ENCODE data around the gene SLC22A17.

Gene SLC22A17

GRCh38 chr14:23323838-23324454 is 28.7 kb downstream of the SLC22A17 start:
- Histone ChIP-seq H3K9ac (peak overlapping the region in 8 of 11 experiments; percentile 34 to 99 (median 99); a peak in 14 of 22 replicates), H3K9me3 (replicated peaks in 1 of 11) (peaks cover 0 to 6% (median 0%) of the 10 kb centered on the region in 11 experiments; a peak in 2 of 22 replicates), H3K27ac (0 out of 22 replicates have a peak overlapping the region, but pooled peaks of 1 of the 11 experiments have one; percentile 11), H3K4me2 (peak overlapping the region; percentile 83 to 99 (median 96); a peak in 21 of 22 replicates), H4K20me1 (peaks cover 27 to 55% (median 47%) of the 10 kb centered on the region in 11 experiments; a peak in 20 of 22 replicates), H3K4me3 (peak overlapping the region in 6 of 10 experiments; percentile 35 to 94 (median 88); a peak in 8 of 20 replicates), H3K4me1 (peaks cover 29 to 42% (median 33%) of the 10 kb centered on the region in 10 experiments), H3K36me3 (peaks cover 44 to 58% (median 53%) of the 10 kb centered on the region in 11 experiments), H3K27me3 (no peaks in the 10 kb centered on the region)
- no peak for TF ChIP-seq Cebpa-rat (IDR thresholded peaks at IDR 0.05)

DNA sequence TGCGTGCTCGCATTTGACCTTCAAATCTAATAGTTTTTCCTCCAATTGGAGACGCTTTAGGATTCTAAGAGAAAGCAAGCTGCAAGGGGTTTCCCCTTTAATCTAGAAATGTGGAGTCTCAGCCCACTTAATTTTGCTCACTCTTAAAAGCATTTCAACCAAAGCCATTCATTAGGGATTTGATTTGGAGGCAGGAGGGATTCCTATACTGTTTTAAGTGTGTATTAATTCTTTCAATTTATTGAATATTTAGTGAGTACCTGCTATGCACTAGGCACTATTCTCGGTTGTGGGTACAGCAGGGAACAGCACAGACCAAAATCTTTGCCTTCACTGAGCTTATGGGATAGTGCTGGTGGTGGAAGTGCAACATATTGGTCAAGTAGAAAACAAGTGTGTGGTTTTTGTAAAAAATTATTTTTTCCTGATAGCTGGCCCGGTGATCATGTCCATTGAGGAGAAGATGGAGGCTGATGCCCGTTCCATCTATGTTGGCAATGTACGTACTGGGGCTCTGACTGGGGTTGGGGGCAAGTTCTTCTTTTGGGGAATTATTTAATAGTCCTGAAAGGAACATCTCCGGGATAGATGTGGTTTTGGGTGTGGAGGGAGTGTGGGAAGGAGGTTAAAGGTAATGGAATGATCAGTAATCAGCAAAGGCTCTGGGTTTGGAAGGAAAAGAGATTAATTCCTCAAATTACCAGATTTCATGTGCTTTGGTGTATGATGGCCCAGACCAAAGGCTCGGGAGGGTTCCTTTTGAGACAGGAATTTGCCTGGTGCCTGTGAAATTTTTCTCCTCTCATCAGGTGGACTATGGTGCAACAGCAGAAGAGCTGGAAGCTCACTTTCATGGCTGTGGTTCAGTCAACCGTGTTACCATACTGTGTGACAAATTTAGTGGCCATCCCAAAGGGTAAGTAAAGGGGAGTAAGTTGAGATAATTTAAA is 29.8 kb downstream of the SLC22A17 start:
- no peak for TF ChIP-seq Cebpa-rat (IDR thresholded peaks at IDR 0.05)
- peak overlapping the region; percentile 79 to 99 (median 97) for H3K27ac ChIP-seq
- peaks cover 29 to 41% (median 32%) of the 10 kb centered on the region in 10 experiments for H3K4me1 ChIP-seq
- H3K27me3 ChIP-seq, result no peaks in the 10 kb centered on the region
- peaks cover 0 to 6% (median 0%) of the 10 kb centered on the region in 11 experiments; a peak in 2 of 22 replicates for H3K9me3 ChIP-seq (replicated peaks in 1 of 11)
- H4K20me1 ChIP-seq, result peaks cover 27 to 55% (median 47%) of the 10 kb centered on the region in 11 experiments; a peak in 20 of 22 replicates
- peak overlapping the region; percentile 70 to 94 (median 91) for H3K4me3 ChIP-seq
- H3K4me2 ChIP-seq, result peak overlapping the region; percentile 83 to 99 (median 96)
- peak overlapping the region; percentile 95 to 99 (median 98) for H3K9ac ChIP-seq
- peaks cover 45 to 60% (median 53%) of the 10 kb centered on the region in 11 experiments for H3K36me3 ChIP-seq

DNA sequence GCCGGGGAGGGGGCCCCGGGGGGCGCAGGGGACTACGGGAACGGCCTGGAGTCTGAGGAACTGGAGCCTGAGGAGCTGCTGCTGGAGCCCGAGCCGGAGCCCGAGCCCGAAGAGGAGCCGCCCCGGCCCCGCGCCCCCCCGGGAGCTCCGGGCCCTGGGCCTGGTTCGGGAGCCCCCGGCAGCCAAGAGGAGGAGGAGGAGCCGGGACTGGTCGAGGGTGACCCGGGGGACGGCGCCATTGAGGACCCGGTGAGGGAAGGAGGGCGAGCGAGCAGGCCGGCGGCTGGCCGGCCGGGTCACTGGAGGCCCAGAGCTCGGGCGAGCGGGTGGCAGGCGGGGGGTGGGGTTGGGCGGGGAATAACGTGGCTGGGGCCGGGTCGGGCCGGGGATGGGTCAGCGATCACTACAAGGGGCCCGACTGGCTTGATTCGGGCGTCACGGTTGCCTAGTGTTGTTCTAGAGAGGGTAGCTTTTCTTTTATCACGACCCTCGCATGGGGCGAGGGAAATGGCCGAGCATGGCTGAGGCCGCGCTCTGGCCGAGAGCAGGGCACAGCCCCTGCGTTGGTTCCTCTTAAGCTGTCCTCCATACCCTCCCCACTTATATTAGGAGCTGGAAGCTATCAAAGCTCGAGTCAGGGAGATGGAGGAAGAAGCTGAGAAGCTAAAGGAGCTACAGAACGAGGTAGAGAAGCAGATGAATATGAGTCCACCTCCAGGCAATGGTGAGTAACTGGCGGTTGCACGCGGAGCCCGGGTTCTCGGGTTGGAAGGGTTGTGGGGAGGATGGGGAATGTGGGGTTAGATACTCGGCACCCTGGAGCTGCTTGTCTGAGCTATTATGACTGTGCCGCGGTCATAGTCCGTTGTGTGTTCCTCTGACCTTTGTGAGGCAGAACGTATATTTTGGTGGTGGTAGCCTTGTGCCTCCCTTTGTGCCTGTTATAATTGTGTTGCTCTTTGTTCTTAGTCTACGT is 30.8 kb downstream of the SLC22A17 start:
- Histone ChIP-seq H3K36me3 (peaks cover 47 to 69% (median 55%) of the 10 kb centered on the region in 11 experiments), H3K4me1 (peaks cover 29 to 34% (median 32%) of the 10 kb centered on the region in 10 experiments), H3K27me3 (no peaks in the 10 kb centered on the region), H3K9ac (peak overlapping the region; percentile 95 to 99 (median 98)), H3K4me3 (peak overlapping the region; percentile 70 to 94 (median 91)), H3K4me2 (peak overlapping the region; percentile 83 to 99 (median 96)), H3K27ac (peak overlapping the region; percentile 79 to 99 (median 97)), H3K9me3 (replicated peaks in 1 of 11) (peaks cover 0 to 6% (median 0%) of the 10 kb centered on the region in 11 experiments; a peak in 2 of 22 replicates), H4K20me1 (peaks cover 27 to 48% (median 43%) of the 10 kb centered on the region in 11 experiments; a peak in 20 of 22 replicates)
- TF ChIP-seq Cebpa-rat (IDR thresholded peaks at IDR 0.05), result no peak

GRCh38 chr14:23320584-23321571 is 31.8 kb downstream of the SLC22A17 start, which contains the start of gene PABPN1:
PABPN1 (plus strand) TSS chr14:23321457; CDS start chr14:23321470, 13 bp downstream.
- Histone ChIP-seq H3K4me1 (peaks cover 29 to 34% (median 32%) of the 10 kb centered on the region in 10 experiments), H3K36me3 (peaks cover 37 to 68% (median 53%) of the 10 kb centered on the region in 11 experiments), H3K9ac (peak within 1 kb of the TSS; percentile 95 to 99 (median 98)), H3K9me3 (replicated peaks in 1 of 11) (peaks cover 0 to 6% (median 0%) of the 10 kb centered on the region in 11 experiments; a peak in 2 of 22 replicates), H3K27ac (peak within 1 kb of the TSS; percentile 79 to 99 (median 97)), H3K27me3 (no peaks in the 10 kb centered on the region), H3K4me2 (peak within 1 kb of the TSS; percentile 83 to 99 (median 96)), H3K4me3 (peak within 1 kb of the TSS; percentile 70 to 94 (median 91)), H4K20me1 (peaks cover 27 to 40% (median 34%) of the 10 kb centered on the region in 11 experiments; a peak in 19 of 22 replicates)
- no peak for TF ChIP-seq Cebpa-rat (IDR thresholded peaks at IDR 0.05)

DNA sequence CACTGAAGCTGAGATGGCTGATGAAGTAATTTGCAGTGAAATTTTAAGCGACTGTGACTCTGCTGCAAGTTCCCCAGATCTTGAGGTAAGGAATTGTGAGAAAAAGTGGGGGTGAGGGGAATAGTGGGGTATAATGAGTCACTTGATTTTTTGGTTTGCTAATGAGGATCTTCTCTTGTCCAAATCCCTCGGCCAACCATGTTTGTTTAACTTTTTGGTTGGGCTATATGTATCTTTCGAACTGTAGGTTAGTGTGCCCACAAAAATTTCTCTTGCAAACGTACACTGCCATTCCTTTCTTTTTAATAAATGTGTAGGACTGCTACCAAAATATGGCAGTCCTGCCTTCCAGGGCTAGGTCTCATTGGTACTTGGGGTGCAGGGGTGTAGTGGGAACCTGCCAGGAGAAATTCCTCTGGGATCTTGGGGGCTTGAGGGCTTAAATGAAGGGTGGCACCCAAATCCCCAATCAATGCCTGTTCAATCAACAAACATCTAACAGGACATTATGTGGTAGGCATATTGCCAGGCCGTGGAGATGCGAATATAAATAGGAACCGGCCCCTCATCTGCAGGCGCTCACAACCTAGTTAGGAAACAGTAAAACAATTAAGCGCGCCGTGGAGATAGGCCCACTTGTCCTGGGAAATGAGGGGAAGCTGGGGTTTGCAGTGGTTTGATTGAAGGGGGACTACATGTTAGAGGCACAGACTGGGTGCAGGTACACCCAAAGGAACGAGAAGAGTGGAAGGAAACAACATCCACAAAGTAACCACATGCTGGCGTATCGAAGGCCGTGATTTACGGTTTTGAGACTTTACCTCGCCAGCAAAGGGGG is 32.7 kb downstream of the SLC22A17 start:
- H3K4me2 ChIP-seq, result peak overlapping the region; percentile 54 to 95 (median 75)
- TF ChIP-seq Cebpa-rat (IDR thresholded peaks at IDR 0.05), result no peak
- H3K4me1 ChIP-seq, result peaks cover 29 to 33% (median 32%) of the 10 kb centered on the region in 10 experiments
- H3K36me3 ChIP-seq, result peaks cover 28 to 67% (median 44%) of the 10 kb centered on the region in 11 experiments
- H3K9me3 ChIP-seq (replicated peaks in 1 of 11), result peaks cover 0 to 6% (median 0%) of the 10 kb centered on the region in 11 experiments; a peak in 2 of 22 replicates
- H3K27me3 ChIP-seq, result no peaks in the 10 kb centered on the region
- H3K4me3 ChIP-seq, result peak overlapping the region; percentile 34 to 70 (median 52); a peak in 19 of 20 replicates
- peak overlapping the region; percentile 48 to 99 (median 76); a peak in 20 of 22 replicates for H3K9ac ChIP-seq
- peak overlapping the region; percentile 79 to 99 (median 88) for H3K27ac ChIP-seq
- H4K20me1 ChIP-seq, result peaks cover 21 to 31% (median 26%) of the 10 kb centered on the region in 11 experiments; a peak in 19 of 22 replicates

- no peak overlapping the region for H3K27ac ChIP-seq
- H3K4me1 ChIP-seq, result peaks cover 6 to 10% (median 9%) of the 10 kb centered on the region in 10 experiments; a peak in 15 of 20 replicates
- no peaks in the 10 kb centered on the region for H3K27me3 ChIP-seq
- no peak overlapping the region for H3K9ac ChIP-seq
- H3K4me2 ChIP-seq, result no peak overlapping the region
- H3K4me3 ChIP-seq, result no peak overlapping the region
- no peak for TF ChIP-seq Cebpa-rat (IDR thresholded peaks at IDR 0.05)
- peaks cover 14 to 71% (median 40%) of the 10 kb centered on the region in 11 experiments; a peak in 20 of 22 replicates for H3K36me3 ChIP-seq
- H3K9me3 ChIP-seq (replicated peaks in 1 of 11), result peaks cover 0 to 6% (median 0%) of the 10 kb centered on the region in 11 experiments; a peak in 2 of 22 replicates
- peaks cover 0 to 6% (median 0%) of the 10 kb centered on the region in 11 experiments; a peak in 1 of 22 replicates for H4K20me1 ChIP-seq
These were observed 36.4 kb downstream of the SLC22A17 start for GRCh38 chr14:23316300-23316699.
